ENCODE data around the gene SOCS6. TPM values are rescaled to one million over a fixed set of nuclear protein-coding genes. Genes with fewer than 3 reads are reported as not detected.
"Not testable (repeated sequence)": the region's sequence is repeated elsewhere in the genome, so short reads cannot be mapped to it uniquely, and the experiment has no call there.

SOCS6 gene, protein sequence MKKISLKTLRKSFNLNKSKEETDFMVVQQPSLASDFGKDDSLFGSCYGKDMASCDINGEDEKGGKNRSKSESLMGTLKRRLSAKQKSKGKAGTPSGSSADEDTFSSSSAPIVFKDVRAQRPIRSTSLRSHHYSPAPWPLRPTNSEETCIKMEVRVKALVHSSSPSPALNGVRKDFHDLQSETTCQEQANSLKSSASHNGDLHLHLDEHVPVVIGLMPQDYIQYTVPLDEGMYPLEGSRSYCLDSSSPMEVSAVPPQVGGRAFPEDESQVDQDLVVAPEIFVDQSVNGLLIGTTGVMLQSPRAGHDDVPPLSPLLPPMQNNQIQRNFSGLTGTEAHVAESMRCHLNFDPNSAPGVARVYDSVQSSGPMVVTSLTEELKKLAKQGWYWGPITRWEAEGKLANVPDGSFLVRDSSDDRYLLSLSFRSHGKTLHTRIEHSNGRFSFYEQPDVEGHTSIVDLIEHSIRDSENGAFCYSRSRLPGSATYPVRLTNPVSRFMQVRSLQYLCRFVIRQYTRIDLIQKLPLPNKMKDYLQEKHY
- total RNA-seq, result 3.8 and 4.5 TPM in 2 replicates

- H3K4me3 Mint-ChIP-seq (ENCODE audit: low read depth), result peak within 1 kb of the TSS; percentile 85
- H3K36me3 Mint-ChIP-seq (ENCODE audit: low read depth), result peaks cover 8% of the 10 kb centered on the region
- no peaks in the 10 kb centered on the region for H3K9me3 Mint-ChIP-seq
- H3K4me1 Mint-ChIP-seq (ENCODE audit: low read depth), result peaks cover 18% of the 10 kb centered on the region
- intact Hi-C loops (cut with micrococcal nuclease), result loop anchor here (1.0 kb wide), 1 partner anchor 84 kb away; the partner anchor contains the start of gene RTTN
- DNase-seq (ENCODE audit: low spot score), result peak; percentile 46
- H3K27ac Mint-ChIP-seq, result peak within 1 kb of the TSS; percentile 70
- peaks cover 34% of the 10 kb centered on the region for H3K27me3 Mint-ChIP-seq (ENCODE audit: low read depth)
These were observed at the start of gene SOCS6 for GRCh38 chr18:70288851-70289328. Gene SOCS6 (plus strand): TSS chr18:70289045. CDS start chr18:70324669, 35,624 bp downstream.

GRCh38 chr18:70243131-70243929 lies 45.5 kb upstream of the SOCS6 start:
- Mint-ChIP-seq H3K27me3 (ENCODE audit: low read depth) (no peaks in the 10 kb centered on the region), H3K27ac (no peak overlapping the region), H3K4me1 (ENCODE audit: low read depth) (no peaks in the 10 kb centered on the region), H3K9me3 (no peaks in the 10 kb centered on the region), H3K4me3 (ENCODE audit: low read depth) (no peak overlapping the region), H3K36me3 (ENCODE audit: low read depth) (no peaks in the 10 kb centered on the region)
- no peak for DNase-seq (ENCODE audit: low spot score)
- intact Hi-C loops (cut with micrococcal nuclease), result no loop called here

DNA sequence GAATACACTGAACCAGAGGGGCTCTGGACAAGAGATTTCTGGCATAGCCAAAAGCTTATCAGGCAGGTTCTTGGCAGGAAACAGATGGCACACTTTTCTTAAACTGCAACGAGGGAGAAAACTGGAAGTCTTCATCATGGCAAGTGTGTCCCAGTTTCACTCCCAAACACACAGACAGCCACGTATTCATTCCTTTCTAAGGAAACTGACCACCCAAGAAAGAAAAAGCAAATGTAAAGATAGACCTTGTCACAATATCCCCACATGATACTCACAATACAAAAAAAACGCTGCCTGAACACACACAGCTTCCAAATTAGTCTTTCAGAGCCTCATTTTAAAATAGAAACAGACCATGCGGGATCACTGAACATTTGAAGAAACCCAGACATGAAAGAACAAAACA lies 42.8 kb upstream of the SOCS6 start:
- Mint-ChIP-seq H3K36me3 (ENCODE audit: low read depth) (no peaks in the 10 kb centered on the region), H3K4me3 (ENCODE audit: low read depth) (no peak overlapping the region), H3K27me3 (ENCODE audit: low read depth) (no peaks in the 10 kb centered on the region), H3K4me1 (ENCODE audit: low read depth) (no peaks in the 10 kb centered on the region), H3K27ac (no peak overlapping the region), H3K9me3 (no peaks in the 10 kb centered on the region)
- DNase-seq (ENCODE audit: low spot score), result no peak
- intact Hi-C loops (cut with micrococcal nuclease), result no loop called here

GRCh38 chr18:70249118-70249517 lies 39.7 kb upstream of the SOCS6 start:
- intact Hi-C loops (cut with micrococcal nuclease), result no loop called here
- DNase-seq (ENCODE audit: low spot score), result no peak
- Mint-ChIP-seq H3K36me3 (ENCODE audit: low read depth) (no peaks in the 10 kb centered on the region), H3K9me3 (no peaks in the 10 kb centered on the region), H3K27me3 (ENCODE audit: low read depth) (peaks cover 2% of the 10 kb centered on the region), H3K4me1 (ENCODE audit: low read depth) (no peaks in the 10 kb centered on the region), H3K27ac (no peak overlapping the region), H3K4me3 (ENCODE audit: low read depth) (no peak overlapping the region)

- H3K27me3 Mint-ChIP-seq (ENCODE audit: low read depth); DNase-seq (ENCODE audit: low spot score); intact Hi-C loops (cut with micrococcal nuclease); H3K27ac Mint-ChIP-seq; H3K4me3 Mint-ChIP-seq (ENCODE audit: low read depth); H3K4me1 Mint-ChIP-seq (ENCODE audit: low read depth); H3K36me3 Mint-ChIP-seq (ENCODE audit: low read depth); H3K9me3 Mint-ChIP-seq: not testable (repeated sequence)
These were observed 39.0 kb upstream of the SOCS6 start for GRCh38 chr18:70249861-70250260.

DNA sequence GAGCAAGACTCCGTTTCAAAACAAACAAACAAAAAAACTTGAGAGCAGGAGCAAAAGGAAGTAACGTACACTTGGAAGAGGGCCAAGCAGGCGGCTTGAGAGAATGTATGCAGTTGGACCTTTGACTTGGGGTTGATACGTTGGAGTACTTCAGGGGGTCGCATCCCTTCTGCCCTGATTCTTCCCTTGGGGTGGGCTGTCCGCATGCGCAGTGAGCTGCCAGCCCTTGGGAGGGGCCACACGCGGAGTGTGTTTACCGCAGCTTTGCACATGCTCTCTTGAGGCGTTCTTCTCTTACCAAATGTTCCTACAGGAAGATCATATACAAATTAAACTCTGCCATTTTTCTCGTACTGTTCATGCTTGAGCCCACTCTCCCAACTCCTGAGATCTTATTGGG lies 38.1 kb upstream of the SOCS6 start:
- Mint-ChIP-seq H3K9me3 (no peaks in the 10 kb centered on the region), H3K27ac (no peak overlapping the region), H3K36me3 (ENCODE audit: low read depth) (no peaks in the 10 kb centered on the region), H3K4me3 (ENCODE audit: low read depth) (no peak overlapping the region), H3K4me1 (ENCODE audit: low read depth) (no peaks in the 10 kb centered on the region), H3K27me3 (ENCODE audit: low read depth) (peaks cover 2% of the 10 kb centered on the region)
- intact Hi-C loops (cut with micrococcal nuclease), result no loop called here
- no peak for DNase-seq (ENCODE audit: low spot score)

- no peak for DNase-seq (ENCODE audit: low spot score)
- no peaks in the 10 kb centered on the region for H3K4me1 Mint-ChIP-seq (ENCODE audit: low read depth)
- H3K36me3 Mint-ChIP-seq (ENCODE audit: low read depth), result no peaks in the 10 kb centered on the region
- no peak overlapping the region for H3K4me3 Mint-ChIP-seq (ENCODE audit: low read depth)
- no peak overlapping the region for H3K27ac Mint-ChIP-seq
- peaks cover 9% of the 10 kb centered on the region for H3K27me3 Mint-ChIP-seq (ENCODE audit: low read depth)
- intact Hi-C loops (cut with micrococcal nuclease), result no loop called here
- H3K9me3 Mint-ChIP-seq, result no peaks in the 10 kb centered on the region
These were observed 32.7 kb upstream of the SOCS6 start for GRCh38 chr18:70256184-70256583.

GRCh38 chr18:70256994-70257393 lies 31.9 kb upstream of the SOCS6 start:
- Mint-ChIP-seq H3K4me3 (ENCODE audit: low read depth) (no peak overlapping the region), H3K9me3 (no peaks in the 10 kb centered on the region), H3K27me3 (ENCODE audit: low read depth) (peaks cover 9% of the 10 kb centered on the region), H3K4me1 (ENCODE audit: low read depth) (no peaks in the 10 kb centered on the region), H3K36me3 (ENCODE audit: low read depth) (no peaks in the 10 kb centered on the region), H3K27ac (no peak overlapping the region)
- intact Hi-C loops (cut with micrococcal nuclease), result no loop called here
- no peak for DNase-seq (ENCODE audit: low spot score)

DNA sequence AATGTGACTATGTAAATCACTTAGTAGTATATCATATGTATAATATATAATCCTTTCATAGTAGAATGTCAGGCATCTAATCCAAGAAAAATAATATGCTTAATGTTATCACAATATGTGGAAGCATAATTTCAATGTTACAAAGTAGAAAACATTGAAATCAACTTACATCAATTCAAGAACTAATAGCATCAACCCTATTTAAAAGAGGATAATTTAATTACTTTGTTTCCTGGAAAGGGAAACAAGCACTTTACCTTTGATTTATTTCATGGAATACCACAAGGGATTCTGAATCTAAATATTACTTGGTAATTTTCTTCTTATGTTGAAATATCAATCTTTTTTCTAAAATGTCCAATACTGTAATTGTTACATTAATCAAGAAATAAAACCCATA lies 30.6 kb upstream of the SOCS6 start:
- no peak for DNase-seq (ENCODE audit: low spot score)
- Mint-ChIP-seq H3K36me3 (ENCODE audit: low read depth) (no peaks in the 10 kb centered on the region), H3K4me1 (ENCODE audit: low read depth) (no peaks in the 10 kb centered on the region), H3K27ac (no peak overlapping the region), H3K4me3 (ENCODE audit: low read depth) (no peak overlapping the region), H3K9me3 (no peaks in the 10 kb centered on the region), H3K27me3 (ENCODE audit: low read depth) (peaks cover 7% of the 10 kb centered on the region)
- intact Hi-C loops (cut with micrococcal nuclease), result no loop called here

DNA sequence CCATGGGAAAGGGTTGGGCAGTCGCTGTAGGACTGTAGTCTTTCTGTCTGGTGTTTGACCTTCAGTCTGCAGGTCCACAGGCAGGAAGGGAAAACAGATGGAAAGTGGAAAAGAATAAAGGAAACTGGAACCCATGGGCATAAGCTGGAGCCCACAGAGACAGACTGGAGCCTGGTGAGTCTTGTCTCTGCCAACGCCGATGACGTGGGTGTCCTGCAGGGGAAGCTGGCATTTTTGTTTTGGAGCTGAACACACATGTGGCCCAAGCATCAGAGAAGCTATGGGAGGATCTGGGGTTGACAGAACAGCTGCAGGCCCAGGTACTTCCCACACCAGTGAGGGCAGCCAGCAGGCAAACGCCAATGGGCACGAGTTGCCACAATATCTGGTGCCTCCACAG lies 28.2 kb upstream of the SOCS6 start:
- no peaks in the 10 kb centered on the region for H3K4me1 Mint-ChIP-seq (ENCODE audit: low read depth)
- H3K4me3 Mint-ChIP-seq (ENCODE audit: low read depth), result no peak overlapping the region
- no peaks in the 10 kb centered on the region for H3K9me3 Mint-ChIP-seq
- no peaks in the 10 kb centered on the region for H3K36me3 Mint-ChIP-seq (ENCODE audit: low read depth)
- intact Hi-C loops (cut with micrococcal nuclease), result no loop called here
- H3K27me3 Mint-ChIP-seq (ENCODE audit: low read depth), result peaks cover 7% of the 10 kb centered on the region
- no peak overlapping the region for H3K27ac Mint-ChIP-seq
- no peak for DNase-seq (ENCODE audit: low spot score)

- Mint-ChIP-seq H3K36me3 (ENCODE audit: low read depth) (no peaks in the 10 kb centered on the region), H3K4me3 (ENCODE audit: low read depth) (no peak overlapping the region), H3K9me3 (no peaks in the 10 kb centered on the region), H3K27me3 (ENCODE audit: low read depth) (peaks cover 5% of the 10 kb centered on the region), H3K27ac (no peak overlapping the region), H3K4me1 (ENCODE audit: low read depth) (no peaks in the 10 kb centered on the region)
- intact Hi-C loops (cut with micrococcal nuclease), result no loop called here
- no peak for DNase-seq (ENCODE audit: low spot score)
These were observed 27.6 kb upstream of the SOCS6 start for GRCh38 chr18:70261141-70261788.

- H3K9me3 Mint-ChIP-seq, result no peaks in the 10 kb centered on the region
- no peak overlapping the region for H3K4me3 Mint-ChIP-seq (ENCODE audit: low read depth)
- no peak overlapping the region for H3K27ac Mint-ChIP-seq
- DNase-seq (ENCODE audit: low spot score), result no peak
- no peaks in the 10 kb centered on the region for H3K4me1 Mint-ChIP-seq (ENCODE audit: low read depth)
- H3K27me3 Mint-ChIP-seq (ENCODE audit: low read depth), result no peaks in the 10 kb centered on the region
- intact Hi-C loops (cut with micrococcal nuclease), result no loop called here
- no peaks in the 10 kb centered on the region for H3K36me3 Mint-ChIP-seq (ENCODE audit: low read depth)
These were observed 25.5 kb upstream of the SOCS6 start for GRCh38 chr18:70263336-70263735.

All from activated T-helper 2 cell treated with anti-CD3 and anti-CD28 coated beads, Interferon-gamma antibody, Interleukin-2, Interleukin-4, amounts not matched to agents 10 μg/mL and 5 μg/mL and 100 μg/mL, durations not matched to agents 14 hours and 24 hours and 36 hours (primary cell).